H9 (cell line): ENCODE measurements around the gene CTU1. TPM values are rescaled to one million over a fixed set of nuclear protein-coding genes. Genes with fewer than 3 reads are reported as not detected.

ENCODE experiments used
- DNase-seq: peaks from one replicate; pipeline ENCODE4 v3.0.0-alpha.2; 2017
- H2AFZ ChIP-seq: one replicate; pipeline ENCODE4 v1.6.1; 2013; ENCODE audit warnings: mild to moderate bottlenecking, low read length, control low read depth, moderate library complexity
- H2AK5ac ChIP-seq: 2 replicates; pipeline ENCODE4 v1.6.1; 2013; ENCODE audit warnings: low read length, control low read depth, mixed read lengths; ENCODE audit not compliant: insufficient read length
- H2BK120ac ChIP-seq: one replicate; pipeline ENCODE4 v1.6.1; 2013; ENCODE audit warnings: low read depth, mild to moderate bottlenecking, low read length, control low read depth, inconsistent platforms; ENCODE audit not compliant: poor library complexity, severe bottlenecking
- H2BK12ac ChIP-seq: 2 replicates; pipeline ENCODE4 v1.6.1; 2013; ENCODE audit warnings: low read length, control low read depth, mixed read lengths, low read depth; ENCODE audit not compliant: insufficient read length
- H2BK15ac ChIP-seq: 2 replicates; pipeline ENCODE4 v1.6.1; 2013; ENCODE audit warnings: low read depth, low read length, control low read depth
- H2BK20ac ChIP-seq: one replicate; pipeline ENCODE4 v1.6.1; 2013; ENCODE audit warnings: low read depth, mild to moderate bottlenecking, low read length, control low read depth, inconsistent platforms; ENCODE audit not compliant: poor library complexity, severe bottlenecking
- H2BK5ac ChIP-seq: 2 replicates; pipeline ENCODE4 v1.6.1; 2013; ENCODE audit warnings: low read length, control low read depth, mixed read lengths; ENCODE audit not compliant: insufficient read length
- H3K14ac ChIP-seq: 2 replicates; pipeline ENCODE4 v1.6.1; 2013; ENCODE audit warnings: low read length, control low read depth; ENCODE audit not compliant: insufficient read depth
- H3K18ac ChIP-seq: 2 replicates; pipeline ENCODE4 v1.6.1; 2013; ENCODE audit warnings: low read depth, mild to moderate bottlenecking, mixed read lengths, low read length, control low read depth; ENCODE audit not compliant: insufficient read length
- H3K23ac ChIP-seq: 2 replicates; pipeline ENCODE4 v1.6.1; 2013; ENCODE audit warnings: low read length, control low read depth, mixed read lengths, low read depth; ENCODE audit not compliant: insufficient read length
- H3K23me2 ChIP-seq: 2 replicates; pipeline ENCODE4 v1.6.1; 2013; ENCODE audit warnings: low read depth, mild to moderate bottlenecking, mixed read lengths, low read length, control low read depth; ENCODE audit not compliant: insufficient read length, poor library complexity, severe bottlenecking
- H3K27ac ChIP-seq: 2 replicates; pipeline ENCODE4 v1.5.1; 2013; ENCODE audit warnings: low read length, control low read depth, mixed read lengths, low read depth; ENCODE audit not compliant: insufficient read length
- H3K27me3 ChIP-seq: 2 replicates; pipeline ENCODE4 v1.6.1; 2013; ENCODE audit warnings: low read length, control low read depth, inconsistent platforms; ENCODE audit not compliant: insufficient read depth
- H3K4ac ChIP-seq: 2 replicates; pipeline ENCODE4 v1.6.1; 2013; ENCODE audit warnings: low read depth, mild to moderate bottlenecking, control low read depth, inconsistent platforms, low read length, moderate library complexity
- H3K4me1 ChIP-seq: 2 replicates; pipeline ENCODE4 v1.6.1; 2013; ENCODE audit warnings: low read length, control low read depth, inconsistent platforms; ENCODE audit not compliant: insufficient read depth
- H3K4me2 ChIP-seq: 2 replicates; pipeline ENCODE4 v1.6.1; 2013; ENCODE audit warnings: low read length, control low read depth, mixed read lengths; ENCODE audit not compliant: insufficient read length, insufficient read depth
- H3K56ac ChIP-seq: 2 replicates; pipeline ENCODE4 v1.6.1; 2013; ENCODE audit warnings: low read depth, mild to moderate bottlenecking, mixed read lengths, low read length, control low read depth; ENCODE audit not compliant: insufficient read length
- H3K79me1 ChIP-seq: 2 replicates; pipeline ENCODE4 v1.6.1; 2013; ENCODE audit warnings: low read depth, mild to moderate bottlenecking, moderate library complexity, low read length, control low read depth, inconsistent platforms; ENCODE audit not compliant: insufficient read depth, poor library complexity, severe bottlenecking
- H3K79me2 ChIP-seq: 2 replicates; pipeline ENCODE4 v1.6.1; 2013; ENCODE audit warnings: low read length, control low read depth, inconsistent platforms; ENCODE audit not compliant: insufficient read depth
- H3K9ac ChIP-seq: 2 replicates; pipeline ENCODE4 v1.6.1; 2013; ENCODE audit warnings: low read length, control low read depth, mixed read lengths; ENCODE audit not compliant: insufficient read length; ENCODE audit errors: extremely low read depth
- H3K9me3 ChIP-seq: one replicate; pipeline ENCODE4 v1.6.1; 2013; ENCODE audit warnings: low read depth, low read length, inconsistent platforms; ENCODE audit not compliant: control insufficient read depth
- H3T11ph ChIP-seq: one replicate; pipeline ENCODE4 v1.6.1; 2013; ENCODE audit warnings: mild to moderate bottlenecking, low read length, control low read depth, inconsistent platforms
- H4K20me1 ChIP-seq: one replicate; pipeline ENCODE4 v1.6.1; 2013; ENCODE audit not compliant: control insufficient read depth, insufficient read length, insufficient read depth
- H4K5ac ChIP-seq: 2 replicates; pipeline ENCODE4 v1.6.1; 2013; ENCODE audit warnings: low read depth, mild to moderate bottlenecking, mixed read lengths, low read length, control low read depth; ENCODE audit not compliant: insufficient read length
- H4K8ac ChIP-seq: replicated peaks from 2 replicates; pipeline ENCODE4 v1.6.1; 2013; ENCODE audit warnings: low read length, control low read depth, mixed read lengths, low read depth; ENCODE audit not compliant: insufficient read length
- H4K91ac ChIP-seq: 2 replicates; pipeline ENCODE4 v1.6.1; 2013; ENCODE audit warnings: low read depth, mild to moderate bottlenecking, moderate library complexity, mixed read lengths, low read length, control low read depth; ENCODE audit not compliant: insufficient read length
- H3K27ac Mint-ChIP-seq, 3 experiments: 2 replicates in 2 of 3; 3 replicates in 1 of 3; pipeline ENCODE4 v1.8.0; 2020 to 2021; ENCODE audit warnings: mixed read lengths in 3 of 3, mild to moderate bottlenecking in 1 of 3, moderate library complexity in 1 of 3
- H3K27me3 Mint-ChIP-seq: 2 replicates; pipeline ENCODE4 v1.8.0; 2021; ENCODE audit warnings: low read depth, mild to moderate bottlenecking, moderate library complexity, mixed read lengths
- H3K36me3 Mint-ChIP-seq, 3 experiments: 2 replicates in 2 of 3; 3 replicates in 1 of 3; pipeline ENCODE4 v1.8.0; 2020 to 2021; ENCODE audit warnings: low read depth in 3 of 3, mixed read lengths in 3 of 3; ENCODE audit not compliant: insufficient read depth in 1 of 3
- H3K4me1 Mint-ChIP-seq, 2 experiments: 2 replicates each; pipeline ENCODE4 v1.8.0; 2020; ENCODE audit warnings: mixed read lengths in 2 of 2
- H3K4me3 Mint-ChIP-seq, 2 experiments: 2 replicates in 1 of 2; 3 replicates in 1 of 2; pipeline ENCODE4 v1.8.0; 2020 to 2021; ENCODE audit warnings: mild to moderate bottlenecking in 2 of 2, mixed read lengths in 2 of 2, moderate library complexity in 1 of 2
- H3K9me3 Mint-ChIP-seq, 2 experiments: 2 replicates in 1 of 2; 3 replicates in 1 of 2; pipeline ENCODE4 v1.8.0; 2020; ENCODE audit warnings: mild to moderate bottlenecking in 2 of 2, mixed read lengths in 2 of 2, moderate library complexity in 1 of 2
- CTCF ChIP-seq: fragments of 200-600 bp; sonication (generic); conservative IDR thresholded peaks from 3 replicates; pipeline ENCODE4 v1.8.0; 2021; ENCODE audit warnings: antibody characterized with exemption, mild to moderate bottlenecking
- WGBS: extraction: QIAGEN DNeasy Blood & Tissue Kit; methylation state at CpG from one replicate; pipeline ENCODE4 v1.1.7; 2013; ENCODE audit warnings: missing lambda C conversion rate, low lambda C conversion rate, mixed read lengths; ENCODE audit not compliant: insufficient read length; ENCODE audit errors: extremely low coverage; 5-methylcytosine and 5-hydroxymethylcytosine counted together
- total RNA-seq: library from RNA; stranded (reverse); gene quantifications from 2 replicates; pipeline ENCODE4 v1.2.1, GENCODE V29; 2021

CTU1 gene
- total RNA-seq, 1 experiment from 2014 or later = 8.8 TPM

GRCh38 chr19:51128227-51128626 is 20.0 kb upstream of the CTU1 start:
- no peak overlapping the region for H3K27ac ChIP-seq
- no peaks in the 10 kb centered on the region for H3K9me3 Mint-ChIP-seq
- H3K23ac ChIP-seq = no peak overlapping the region
- H3K4me3 Mint-ChIP-seq = no peak overlapping the region
- no peaks in the 10 kb centered on the region for H3K27me3 ChIP-seq
- no peak overlapping the region for H3K14ac ChIP-seq
- H2AFZ ChIP-seq = no peak overlapping the region
- no peak overlapping the region for H3K56ac ChIP-seq
- no peaks in the 10 kb centered on the region for H3K9me3 ChIP-seq
- H2BK120ac ChIP-seq = no peak overlapping the region
- H3K9ac ChIP-seq = no peak overlapping the region
- H4K91ac ChIP-seq = no peak overlapping the region
- no peak overlapping the region for H3K18ac ChIP-seq
- peaks cover 0 to 3% of the 10 kb centered on the region in 2 experiments; a peak in 1 of 4 replicates for H3K4me1 Mint-ChIP-seq
- H3T11ph ChIP-seq = no peak overlapping the region
- H3K27me3 Mint-ChIP-seq = peaks cover 36% of the 10 kb centered on the region
- no peak overlapping the region for H3K4me2 ChIP-seq
- H3K23me2 ChIP-seq = no peaks in the 10 kb centered on the region
- WGBS = no CpG with 5 or more reads among the region's 7 CpGs
- no peak overlapping the region for H4K5ac ChIP-seq
- no peak overlapping the region for H2BK15ac ChIP-seq
- H3K79me2 ChIP-seq = no peaks in the 10 kb centered on the region
- no peaks in the 10 kb centered on the region for H4K20me1 ChIP-seq
- H3K79me1 ChIP-seq = no peaks in the 10 kb centered on the region
- no peak overlapping the region for H4K8ac ChIP-seq
- H3K27ac Mint-ChIP-seq = no peak overlapping the region
- H2BK5ac ChIP-seq = no peak overlapping the region
- no peak for TF ChIP-seq CTCF
- no peak overlapping the region for H2BK20ac ChIP-seq
- H2AK5ac ChIP-seq = no peak overlapping the region
- no peaks in the 10 kb centered on the region for H3K36me3 Mint-ChIP-seq
- H3K4ac ChIP-seq = no peak overlapping the region
- DNase-seq = no peak
- H2BK12ac ChIP-seq = no peak overlapping the region
- H3K4me1 ChIP-seq = no peaks in the 10 kb centered on the region
